HG03103 (cell line): Measurements from ENCODE around the gene ALKAL2.

ENCODE experiments used
- ATAC-seq: cut with Tn5 transposase; IDR thresholded peaks from one replicate; pipeline ENCODE4 v1.9.1; 2021; ENCODE audit warnings: low read depth; ENCODE audit not compliant: unreplicated experiment

ALKAL2 gene

DNA sequence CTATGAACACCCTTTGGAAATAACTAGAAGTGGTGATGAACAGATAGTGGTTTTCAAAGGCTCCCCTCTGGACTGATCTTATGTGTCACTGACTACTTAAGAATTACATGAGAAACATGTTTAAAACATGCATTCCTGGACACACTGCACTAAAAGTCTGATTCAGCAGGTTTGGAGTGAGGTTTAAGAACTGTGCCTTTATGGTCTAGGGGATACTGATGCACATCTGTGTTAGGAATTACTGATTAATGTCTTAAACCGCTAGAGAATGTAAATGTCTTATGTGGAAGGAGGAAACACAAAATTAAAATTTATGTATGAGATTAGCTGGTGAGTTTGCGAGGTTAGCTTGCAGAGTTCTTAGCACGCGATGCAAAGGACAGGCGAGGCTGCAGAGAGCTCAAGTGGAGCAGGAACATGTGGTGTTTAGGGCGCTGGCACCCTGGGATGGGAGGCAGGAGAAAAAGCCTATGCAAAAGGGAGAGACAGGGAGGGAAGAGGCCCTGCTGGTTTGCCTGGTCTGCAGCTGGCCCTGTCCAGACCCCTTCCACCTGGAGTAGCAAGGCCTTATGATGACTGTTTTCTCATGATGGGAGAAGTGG is 35.8 kb downstream of the ALKAL2 start:
- no peak for ATAC-seq

DNA sequence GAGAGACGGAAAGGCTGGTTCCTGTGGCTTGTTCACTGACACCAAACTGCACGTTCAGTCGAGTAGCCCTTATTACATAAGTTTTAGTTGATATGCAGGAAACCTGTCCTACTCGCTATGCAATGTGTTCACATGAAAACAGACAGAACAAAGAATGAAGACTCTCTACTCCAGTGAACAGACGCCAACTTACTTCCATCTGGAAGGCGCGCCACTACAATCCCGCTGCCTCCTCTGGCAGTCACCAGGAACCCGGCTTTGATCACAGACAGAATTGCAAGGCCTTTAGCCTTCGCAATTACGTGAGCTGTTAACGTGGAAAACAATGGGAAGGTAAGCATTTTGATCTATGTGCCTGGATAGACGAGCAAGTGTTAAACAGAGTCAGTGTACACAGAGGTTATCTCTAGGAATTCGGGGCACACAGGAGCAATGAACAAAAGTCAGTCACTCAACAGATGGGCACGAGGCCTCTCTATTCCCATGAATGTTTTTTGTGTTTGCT is 38.3 kb downstream of the ALKAL2 start:
- no peak for ATAC-seq

DNA sequence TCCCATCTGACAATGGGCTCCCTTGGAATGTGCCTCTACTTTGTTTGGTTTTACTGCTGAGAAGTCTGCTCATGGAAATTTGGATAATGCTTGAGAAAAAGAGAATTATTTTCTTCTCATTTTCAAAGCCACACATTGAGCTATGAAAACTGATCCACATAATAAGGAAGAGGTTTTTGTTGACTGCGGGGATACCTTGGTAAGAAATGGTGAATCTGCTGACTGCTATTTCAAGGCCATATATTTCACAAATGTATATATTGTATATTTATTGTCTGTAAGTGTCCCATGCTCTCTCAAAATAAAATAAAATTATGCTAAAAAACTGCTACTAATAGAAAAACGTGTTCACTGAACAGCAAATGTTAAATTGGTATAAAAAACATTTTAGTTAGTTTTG is 39.2 kb downstream of the ALKAL2 start:
- no peak for ATAC-seq

DNA sequence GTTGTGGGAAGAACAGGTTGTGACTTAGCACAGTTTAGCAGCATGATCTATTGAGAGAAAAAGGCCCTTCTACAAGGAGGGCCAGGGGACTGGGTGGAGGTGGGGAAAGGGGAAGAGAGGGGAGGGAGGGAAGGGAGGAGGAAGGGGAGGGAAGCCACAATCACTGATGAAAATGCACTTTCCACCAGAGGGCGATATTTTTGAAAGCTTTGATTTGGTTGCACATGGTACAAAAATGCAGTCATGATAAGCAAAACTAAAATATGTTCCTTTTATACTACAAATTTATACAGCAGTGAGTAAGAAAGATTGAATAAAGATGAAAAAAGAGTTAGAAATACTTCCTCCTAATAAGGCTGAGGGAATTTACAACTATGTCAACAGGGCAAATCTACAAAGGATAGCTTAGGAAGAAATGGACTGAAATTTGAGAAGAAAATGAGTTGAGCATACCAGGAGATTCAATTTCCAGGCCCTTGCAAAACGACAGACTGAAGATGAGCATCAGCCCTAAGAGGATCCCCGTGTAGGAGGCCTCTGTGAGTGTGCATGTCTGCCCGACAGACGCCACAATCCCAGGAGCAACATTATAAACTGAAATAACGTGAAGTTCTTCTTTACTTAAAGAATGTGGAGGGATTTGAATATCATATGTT is 41.3 kb downstream of the ALKAL2 start:
- ATAC-seq: no peak

DNA sequence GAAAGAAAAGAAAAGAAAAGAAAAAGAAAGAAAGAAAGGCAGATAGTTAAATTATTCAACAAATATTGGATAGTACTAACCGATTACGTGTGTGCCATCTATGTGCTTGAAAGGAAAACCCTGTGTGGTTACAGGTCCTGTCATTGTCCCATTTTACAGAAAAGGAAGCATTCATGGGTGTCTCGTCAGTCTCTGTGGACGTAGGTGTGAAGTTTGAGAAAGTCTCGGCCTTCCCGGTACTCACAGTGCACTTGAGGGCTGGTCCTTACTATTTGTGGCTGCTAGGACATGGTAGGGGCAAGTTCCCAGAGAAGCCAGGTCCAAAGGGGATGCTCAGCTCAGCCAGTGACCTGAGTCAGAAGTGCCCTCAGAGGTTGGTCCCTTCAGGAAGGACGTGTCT is 43.3 kb downstream of the ALKAL2 start:
- ATAC-seq: no peak

DNA sequence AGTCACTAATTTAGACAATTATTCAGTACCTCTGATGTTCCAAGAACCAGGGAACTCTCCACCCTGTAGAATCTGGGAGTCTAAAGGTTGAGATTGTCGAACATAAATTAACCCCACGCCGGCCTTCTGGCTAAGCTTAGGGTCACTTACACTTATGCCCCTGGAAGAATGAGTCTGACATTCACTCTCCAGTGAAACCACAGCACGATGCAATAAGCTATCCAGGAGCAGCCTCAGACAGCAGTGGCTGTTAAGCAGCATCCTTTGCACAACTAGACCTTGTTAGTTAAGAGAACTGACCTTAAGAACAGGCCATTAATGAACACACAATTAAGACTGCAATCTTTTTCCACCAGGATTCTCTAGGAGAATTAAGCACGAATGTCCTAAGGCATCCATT is 49.0 kb downstream of the ALKAL2 start:
- no peak for ATAC-seq

DNA sequence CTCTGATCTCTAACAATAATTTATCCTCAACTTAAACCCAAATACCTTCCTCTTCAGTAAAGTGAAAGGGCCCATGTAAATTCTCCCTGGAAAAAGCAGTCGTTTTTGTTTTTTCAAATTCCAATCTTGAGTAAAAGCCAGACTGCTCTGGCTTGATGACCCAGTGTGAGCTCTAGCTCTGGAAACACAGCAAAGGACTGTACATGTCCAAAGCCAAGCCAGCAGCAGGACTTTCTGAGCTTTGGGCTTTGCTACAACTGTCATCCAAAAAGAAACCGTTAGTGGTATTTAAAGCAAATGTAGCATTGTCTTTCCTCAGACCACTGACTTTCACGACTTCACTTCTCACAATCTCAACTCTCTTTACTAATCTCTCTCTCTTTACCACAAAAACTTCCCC is 49.5 kb downstream of the ALKAL2 start:
- no peak for ATAC-seq

DNA sequence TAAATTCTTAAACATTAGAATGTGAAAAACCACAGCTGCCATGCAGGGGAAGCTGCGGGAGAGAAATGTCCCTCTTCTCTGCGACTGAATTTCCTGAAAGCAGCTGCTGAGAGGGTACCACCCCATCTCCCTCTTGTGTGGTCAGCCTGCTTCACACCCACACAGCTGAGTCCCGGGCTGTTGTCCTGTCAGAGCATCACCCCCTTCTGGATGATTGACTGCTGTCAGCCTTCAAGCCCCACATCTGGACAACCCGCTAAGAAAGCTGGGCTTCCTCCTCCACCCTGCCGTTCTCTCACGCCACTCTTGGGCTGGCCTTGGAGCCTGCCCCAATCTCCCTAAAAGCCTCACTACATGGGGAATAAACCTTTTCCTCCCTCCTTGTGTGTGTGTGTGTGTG is 50.0 kb downstream of the ALKAL2 start:
- ATAC-seq: no peak

DNA sequence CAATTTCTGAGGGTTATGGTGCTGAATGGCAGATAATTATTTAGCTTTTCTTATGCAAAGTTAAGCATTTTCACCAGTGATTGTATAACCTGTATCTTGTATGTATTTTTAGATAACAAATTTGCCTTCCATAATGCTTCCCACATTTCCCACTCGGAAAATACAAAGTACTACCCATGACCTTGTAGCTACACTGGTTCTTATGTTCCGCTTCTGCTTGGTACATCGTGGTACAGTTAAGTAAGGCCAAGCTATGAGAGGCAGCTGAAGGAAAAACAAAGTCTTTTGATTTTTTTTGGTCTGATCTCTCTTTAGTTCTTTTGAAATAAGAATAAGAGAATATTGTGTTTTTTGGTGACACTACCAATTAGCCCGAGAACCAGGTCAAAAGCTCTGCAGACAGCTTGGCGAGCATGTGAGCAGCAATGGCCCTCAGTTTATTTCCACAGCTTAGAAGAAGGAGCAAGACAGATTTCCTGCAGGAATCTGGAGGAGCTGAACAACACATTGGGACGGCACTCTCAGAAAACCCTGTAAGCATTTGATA is 50.8 kb downstream of the ALKAL2 start:
- no peak for ATAC-seq

DNA sequence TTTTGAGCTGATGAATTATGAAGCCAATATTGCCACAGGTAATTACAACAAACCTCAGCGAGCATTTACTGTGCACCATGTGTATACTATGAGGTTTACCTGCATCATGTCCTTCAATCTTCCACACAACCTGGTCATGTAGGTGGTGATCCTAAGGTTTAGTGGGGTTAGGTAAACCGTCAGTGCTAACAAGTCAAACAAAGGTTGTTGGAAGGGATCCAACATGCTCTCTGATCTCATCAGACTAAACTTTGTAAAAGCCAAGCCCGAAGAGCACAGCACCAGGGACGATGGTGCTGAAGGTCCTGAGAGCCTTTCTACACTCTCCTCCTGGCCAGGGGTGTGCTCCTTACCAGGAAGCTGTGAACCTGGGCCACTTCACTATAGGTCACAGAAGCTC is 53.5 kb downstream of the ALKAL2 start:
- ATAC-seq: no peak

DNA sequence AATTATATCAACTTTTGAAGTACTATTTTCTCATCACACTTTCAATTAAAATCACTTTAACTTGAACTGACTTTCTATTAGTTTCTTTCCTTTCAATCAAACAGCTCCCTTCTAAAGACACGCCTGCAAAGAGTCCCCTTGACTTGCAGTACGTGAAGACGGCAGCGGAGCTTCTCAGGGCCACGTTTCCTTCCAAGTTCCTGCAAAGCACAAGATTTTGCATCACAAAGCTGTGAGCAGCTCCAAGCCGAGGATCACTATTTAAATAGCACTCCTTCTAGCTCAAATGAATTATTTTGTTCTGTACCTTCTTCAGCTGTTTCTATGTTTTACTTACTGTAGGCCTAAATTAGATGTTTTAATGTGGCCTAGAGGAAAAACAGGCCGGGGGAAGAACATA is 54.9 kb downstream of the ALKAL2 start:
- no peak for ATAC-seq

DNA sequence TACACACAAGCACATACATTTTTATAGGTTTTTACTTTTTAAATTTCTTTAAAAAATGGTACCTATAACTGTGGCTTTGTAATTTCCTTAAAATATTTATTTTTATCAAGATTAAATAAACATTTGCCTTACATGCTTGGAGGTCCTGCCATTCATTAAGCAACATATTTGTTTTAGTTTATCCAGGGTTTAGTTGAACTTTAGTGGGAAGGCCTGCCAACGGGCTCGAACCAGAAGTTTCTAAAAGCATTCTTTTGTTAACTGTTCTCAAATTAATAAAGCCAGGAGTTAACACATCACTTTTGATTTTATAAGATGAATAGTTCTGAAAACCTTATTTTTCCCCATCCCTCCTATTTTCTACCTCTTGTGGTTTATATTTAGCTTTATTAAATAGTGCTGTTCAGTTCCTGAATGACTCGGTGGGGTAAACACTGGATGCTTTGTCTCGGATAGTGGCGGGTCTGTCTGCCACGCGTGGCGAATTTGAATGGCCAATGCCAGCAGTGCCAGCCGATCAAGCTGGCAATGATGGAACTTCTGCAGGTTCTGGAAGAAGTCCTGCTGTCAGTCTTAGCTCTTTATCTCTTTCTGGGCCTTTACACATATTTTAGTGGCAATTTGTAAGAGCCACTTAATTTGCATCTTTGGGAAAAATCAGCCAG is 56.2 kb downstream of the ALKAL2 start:
- ATAC-seq: no peak
